Panc1 (cell line): ENCODE data around the gene ZBTB33.

Source experiments
- POLR2AphosphoS5 ChIP-seq: IDR thresholded peaks from 2 replicates; pipeline ENCODE4 v1.6.1; 2012; ENCODE audit warnings: mild to moderate bottlenecking, low read depth, low read length, moderate library complexity
- SIN3A ChIP-seq: IDR thresholded peaks from 2 replicates; pipeline ENCODE4 v1.6.1; 2012; ENCODE audit warnings: low read depth, mild to moderate bottlenecking, low read length, moderate library complexity, borderline replicate concordance; ENCODE audit not compliant: insufficient read depth
- TCF7L2 ChIP-seq: IDR thresholded peaks from 2 replicates; pipeline ENCODE4 v1.6.1; 2011; ENCODE audit warnings: mild to moderate bottlenecking, low read depth, low read length, inconsistent platforms
- TF ChIP-seq, protein P1 (sequence below): fragments of 450-650 bp; IDR thresholded peaks from 2 replicates; pipeline ENCODE4 v1.5.1; 2017; ENCODE audit warnings: mild to moderate bottlenecking
- TF ChIP-seq, protein P2 (sequence below), 2 experiments: IDR thresholded peaks; 2 replicates each; pipeline ENCODE4 v1.6.1; 2011 to 2012; ENCODE audit warnings: low read depth in 2 of 2, control low read depth in 1 of 2, low read length in 1 of 2, mild to moderate bottlenecking in 1 of 2, moderate library complexity in 1 of 2; ENCODE audit not compliant: insufficient read depth in 1 of 2

DNA sequence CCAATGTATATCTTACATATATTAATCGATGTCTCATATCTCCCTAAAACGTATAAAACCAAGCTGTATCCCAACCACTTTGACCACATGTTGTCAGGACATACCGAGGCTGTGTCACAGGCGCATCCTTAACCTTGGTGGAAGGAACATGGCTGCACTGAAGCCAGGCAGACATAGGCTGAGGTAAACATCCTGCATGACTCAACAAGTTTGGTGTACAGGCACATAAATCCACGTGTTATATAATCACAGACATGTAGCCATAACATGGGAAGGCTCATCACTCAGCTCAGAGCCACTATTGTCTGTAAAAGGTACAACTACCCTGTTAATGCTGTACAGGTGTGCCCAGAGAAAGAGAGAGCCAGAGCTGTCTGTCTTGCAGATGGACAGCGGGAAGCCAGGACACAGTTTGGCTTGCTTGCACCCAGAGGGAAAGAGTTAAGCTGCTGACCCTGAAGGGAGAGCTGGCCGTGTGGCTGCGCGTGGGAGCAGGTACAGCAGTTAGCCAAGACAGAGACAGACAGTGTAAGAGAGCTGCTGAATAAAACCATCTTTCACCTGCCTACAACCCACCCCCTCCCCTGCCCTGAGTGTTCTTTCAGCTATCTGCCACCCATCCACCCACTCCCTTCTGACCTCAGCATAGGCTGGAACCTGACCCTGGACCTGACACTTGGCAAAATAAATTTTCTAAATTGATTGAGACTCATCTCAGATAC, 22.3 kb upstream of the ZBTB33 start:
- TF ChIP-seq, protein P1, sequence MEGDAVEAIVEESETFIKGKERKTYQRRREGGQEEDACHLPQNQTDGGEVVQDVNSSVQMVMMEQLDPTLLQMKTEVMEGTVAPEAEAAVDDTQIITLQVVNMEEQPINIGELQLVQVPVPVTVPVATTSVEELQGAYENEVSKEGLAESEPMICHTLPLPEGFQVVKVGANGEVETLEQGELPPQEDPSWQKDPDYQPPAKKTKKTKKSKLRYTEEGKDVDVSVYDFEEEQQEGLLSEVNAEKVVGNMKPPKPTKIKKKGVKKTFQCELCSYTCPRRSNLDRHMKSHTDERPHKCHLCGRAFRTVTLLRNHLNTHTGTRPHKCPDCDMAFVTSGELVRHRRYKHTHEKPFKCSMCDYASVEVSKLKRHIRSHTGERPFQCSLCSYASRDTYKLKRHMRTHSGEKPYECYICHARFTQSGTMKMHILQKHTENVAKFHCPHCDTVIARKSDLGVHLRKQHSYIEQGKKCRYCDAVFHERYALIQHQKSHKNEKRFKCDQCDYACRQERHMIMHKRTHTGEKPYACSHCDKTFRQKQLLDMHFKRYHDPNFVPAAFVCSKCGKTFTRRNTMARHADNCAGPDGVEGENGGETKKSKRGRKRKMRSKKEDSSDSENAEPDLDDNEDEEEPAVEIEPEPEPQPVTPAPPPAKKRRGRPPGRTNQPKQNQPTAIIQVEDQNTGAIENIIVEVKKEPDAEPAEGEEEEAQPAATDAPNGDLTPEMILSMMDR = no peak
- TF ChIP-seq POLR2AphosphoS5 = no peak
- TF ChIP-seq SIN3A = no peak
- no peak for TF ChIP-seq TCF7L2
- TF ChIP-seq, protein P2, sequence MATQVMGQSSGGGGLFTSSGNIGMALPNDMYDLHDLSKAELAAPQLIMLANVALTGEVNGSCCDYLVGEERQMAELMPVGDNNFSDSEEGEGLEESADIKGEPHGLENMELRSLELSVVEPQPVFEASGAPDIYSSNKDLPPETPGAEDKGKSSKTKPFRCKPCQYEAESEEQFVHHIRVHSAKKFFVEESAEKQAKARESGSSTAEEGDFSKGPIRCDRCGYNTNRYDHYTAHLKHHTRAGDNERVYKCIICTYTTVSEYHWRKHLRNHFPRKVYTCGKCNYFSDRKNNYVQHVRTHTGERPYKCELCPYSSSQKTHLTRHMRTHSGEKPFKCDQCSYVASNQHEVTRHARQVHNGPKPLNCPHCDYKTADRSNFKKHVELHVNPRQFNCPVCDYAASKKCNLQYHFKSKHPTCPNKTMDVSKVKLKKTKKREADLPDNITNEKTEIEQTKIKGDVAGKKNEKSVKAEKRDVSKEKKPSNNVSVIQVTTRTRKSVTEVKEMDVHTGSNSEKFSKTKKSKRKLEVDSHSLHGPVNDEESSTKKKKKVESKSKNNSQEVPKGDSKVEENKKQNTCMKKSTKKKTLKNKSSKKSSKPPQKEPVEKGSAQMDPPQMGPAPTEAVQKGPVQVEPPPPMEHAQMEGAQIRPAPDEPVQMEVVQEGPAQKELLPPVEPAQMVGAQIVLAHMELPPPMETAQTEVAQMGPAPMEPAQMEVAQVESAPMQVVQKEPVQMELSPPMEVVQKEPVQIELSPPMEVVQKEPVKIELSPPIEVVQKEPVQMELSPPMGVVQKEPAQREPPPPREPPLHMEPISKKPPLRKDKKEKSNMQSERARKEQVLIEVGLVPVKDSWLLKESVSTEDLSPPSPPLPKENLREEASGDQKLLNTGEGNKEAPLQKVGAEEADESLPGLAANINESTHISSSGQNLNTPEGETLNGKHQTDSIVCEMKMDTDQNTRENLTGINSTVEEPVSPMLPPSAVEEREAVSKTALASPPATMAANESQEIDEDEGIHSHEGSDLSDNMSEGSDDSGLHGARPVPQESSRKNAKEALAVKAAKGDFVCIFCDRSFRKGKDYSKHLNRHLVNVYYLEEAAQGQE (IDR thresholded peaks at IDR 0.05; ENCODE audit: insufficient read depth in 1 of 2, low read depth in 2 of 2, low read length in 1 of 2) = no peak
